T-helper 1 cell treated with Interleukin-12 subunit alpha and Interleukin-12 subunit beta and Interleukin-4 antibody, amounts not matched to agents 30 ng/mL and 1 ng/mL, for 36 hours (primary cell): Measurements from ENCODE around the gene PCDHGB1. TPM values are rescaled to one million over a fixed set of nuclear protein-coding genes. Genes with fewer than 3 reads are reported as not detected.
"Not testable (repeated sequence)": the region's sequence is repeated elsewhere in the genome, so short reads cannot be mapped to it uniquely, and the experiment has no call there.

Experiments used
- intact Hi-C: fragments of 100-400 bp; cut with micrococcal nuclease; formaldehyde crosslinking; loops from one replicate; pipeline ENCODE4 v1.15.1; 2024
- total RNA-seq: library from RNA; stranded (reverse); gene quantifications from 2 replicates; pipeline ENCODE4 v1.2.3, GENCODE V29; 2022

PCDHGB1 gene
- total RNA-seq, 1 donor from 2014 or later: 0.15 TPM

- intact Hi-C loops: loop anchor here (5.0 kb wide), 2 partner anchors 168 to 213 kb away; no protein-coding TSS in a partner anchor
Observed at GRCh38 chr5:141343953-141344463, 5.9 kb upstream of the PCDHGB1 start.

- intact Hi-C loops: no loop called here
Observed at GRCh38 chr5:141345327-141345726, 4.6 kb upstream of the PCDHGB1 start.

DNA sequence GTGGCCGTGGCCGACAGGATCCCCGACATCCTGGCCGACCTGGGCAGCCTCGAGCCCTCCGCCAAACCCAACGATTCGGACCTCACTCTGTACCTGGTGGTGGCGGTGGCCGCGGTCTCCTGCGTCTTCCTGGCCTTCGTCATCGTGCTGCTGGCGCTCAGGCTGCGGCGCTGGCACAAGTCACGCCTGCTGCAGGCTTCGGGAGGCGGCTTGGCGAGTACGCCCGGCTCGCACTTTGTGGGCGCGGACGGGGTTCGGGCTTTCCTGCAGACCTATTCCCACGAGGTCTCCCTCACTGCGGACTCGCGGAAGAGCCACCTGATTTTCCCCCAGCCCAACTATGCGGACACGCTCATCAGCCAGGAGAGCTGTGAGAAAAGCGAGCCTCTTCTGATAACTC, 3.9 kb upstream of the PCDHGB1 start:
- intact Hi-C loops: not testable (repeated sequence)

- intact Hi-C loops: no loop called here
Observed at GRCh38 chr5:141351591-141351990, 1.7 kb downstream of the PCDHGB1 start.

DNA sequence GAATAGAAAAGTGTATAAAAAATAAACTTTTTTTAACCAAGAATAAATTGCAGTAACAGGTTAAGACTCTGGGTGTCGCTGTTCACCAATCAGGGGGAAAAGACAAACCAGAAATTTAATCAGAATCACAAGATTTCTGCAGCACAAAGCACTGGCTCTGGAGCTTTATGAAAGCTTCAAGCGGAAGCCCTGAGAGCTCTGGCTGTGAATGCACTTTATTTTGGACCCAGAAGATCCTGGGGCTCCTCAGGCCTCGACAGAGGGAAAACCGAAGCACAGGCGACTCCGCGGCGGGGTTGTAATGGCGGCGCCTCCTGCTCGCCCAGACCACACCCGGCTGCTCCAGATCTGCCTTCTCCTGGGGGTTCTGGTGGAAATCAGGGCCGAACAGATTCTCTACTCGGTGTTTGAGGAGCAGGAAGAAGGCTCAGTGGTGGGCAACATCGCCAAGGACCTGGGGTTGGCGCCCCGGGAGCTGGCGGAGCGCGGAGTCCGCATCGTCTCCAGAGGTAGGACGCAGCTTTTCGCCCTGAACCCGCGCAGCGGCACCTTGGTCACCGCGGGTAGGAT, 5.1 kb downstream of the PCDHGB1 start, which contains the start of gene PCDHGA4:
Gene PCDHGA4, plus strand, starts transcription at position 122 of the 570 bp plus-strand sequence. Its CDS starts 87 bp downstream, at position 209.
- intact Hi-C loops: loop anchor here (1.0 to 5.0 kb wide), 2 partner anchors 35 to 67 kb away; partner anchors contain the start of genes PCDHGA11 and TAF7

DNA sequence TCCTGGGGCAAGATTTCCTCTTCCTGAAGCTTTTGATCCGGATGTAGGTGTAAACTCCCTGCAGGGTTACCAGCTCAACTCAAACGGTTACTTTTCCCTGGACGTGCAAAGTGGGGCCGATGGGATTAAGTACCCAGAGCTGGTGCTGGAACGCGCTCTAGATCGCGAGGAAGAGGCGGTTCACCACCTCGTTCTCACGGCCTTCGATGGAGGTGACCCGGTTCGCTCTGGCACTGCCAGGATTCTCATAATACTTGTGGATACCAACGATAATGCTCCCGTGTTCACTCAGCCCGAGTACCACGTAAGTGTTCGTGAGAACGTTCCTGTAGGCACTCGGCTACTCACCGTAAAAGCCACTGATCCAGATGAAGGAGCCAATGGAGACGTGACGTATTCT, 5.7 kb downstream of the PCDHGB1 start:
- intact Hi-C loops: loop anchor here (5.0 kb wide), 1 partner anchor 67 kb away; the partner anchor contains the start of gene PCDHGA11

DNA sequence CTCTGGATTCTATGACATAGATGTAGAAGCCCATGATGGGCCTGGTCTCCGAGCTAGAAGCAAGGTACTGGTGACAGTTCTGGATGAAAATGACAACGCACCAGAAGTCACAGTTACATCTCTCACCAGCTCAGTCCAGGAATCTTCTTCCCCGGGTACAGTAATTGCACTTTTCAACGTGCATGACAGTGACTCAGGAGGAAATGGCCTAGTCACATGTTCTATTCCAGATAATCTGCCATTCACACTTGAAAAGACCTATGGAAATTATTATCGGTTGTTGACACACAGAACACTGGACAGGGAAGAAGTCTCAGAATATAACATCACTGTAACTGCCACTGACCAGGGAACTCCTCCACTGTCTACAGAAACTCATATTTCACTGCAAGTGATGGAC, 6.2 kb downstream of the PCDHGB1 start:
- intact Hi-C loops: loop anchor here (5.0 kb wide), 1 partner anchor 66 kb away; the partner anchor contains the start of gene PCDHGA11

DNA sequence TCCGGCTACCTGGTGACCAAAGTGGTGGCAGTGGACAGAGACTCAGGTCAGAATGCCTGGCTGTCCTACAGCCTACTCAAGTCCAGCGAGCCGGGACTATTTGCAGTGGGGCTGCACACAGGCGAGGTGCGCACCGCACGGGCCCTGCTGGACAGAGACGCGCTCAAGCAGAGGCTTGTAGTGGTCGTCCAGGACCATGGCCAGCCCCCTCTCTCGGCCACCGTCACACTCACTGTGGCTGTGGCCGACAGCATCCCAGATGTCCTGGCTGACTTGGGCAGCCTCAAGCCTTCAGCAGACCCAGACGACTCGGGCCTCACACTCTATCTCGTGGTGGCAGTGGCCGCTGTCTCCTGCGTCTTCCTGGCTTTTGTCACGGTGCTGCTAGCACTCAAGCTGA, 7.1 kb downstream of the PCDHGB1 start:
- intact Hi-C loops: loop anchor here (5.0 kb wide), 1 partner anchor 65 kb away; the partner anchor contains the start of gene PCDHGA11

DNA sequence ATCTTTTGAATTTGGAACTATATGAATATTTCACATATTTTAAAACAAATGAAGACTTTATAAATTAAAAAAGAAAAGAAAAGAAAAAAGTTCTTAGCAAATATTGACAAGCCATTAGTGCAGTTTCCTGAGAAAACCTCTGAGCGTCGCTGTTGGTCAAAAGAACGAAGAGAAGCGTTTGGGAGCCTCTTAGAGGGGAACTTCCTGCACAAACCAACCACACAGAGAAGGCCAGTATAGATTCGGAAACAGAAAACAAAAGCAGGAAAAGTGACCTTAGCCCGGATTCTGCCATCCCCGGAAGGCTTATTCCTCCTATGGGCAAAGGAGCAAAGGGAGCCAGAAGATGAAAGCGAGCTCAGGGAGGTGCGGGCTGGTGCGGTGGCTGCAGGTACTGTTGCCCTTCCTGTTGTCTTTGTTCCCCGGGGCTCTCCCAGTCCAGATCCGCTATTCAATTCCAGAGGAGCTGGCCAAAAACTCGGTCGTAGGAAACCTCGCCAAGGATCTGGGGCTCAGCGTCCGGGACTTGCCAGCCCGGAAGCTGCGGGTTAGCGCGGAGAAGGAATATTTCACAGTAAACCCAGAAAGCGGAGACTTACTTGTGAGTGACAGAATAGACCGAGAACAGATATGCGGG, 10.0 kb downstream of the PCDHGB1 start, which contains the start of gene PCDHGB2:
Gene PCDHGB2, plus strand, starts transcription at position 205 of the 637 bp plus-strand sequence. Its CDS starts 142 bp downstream, at position 347.
- intact Hi-C loops: loop anchor here (1.0 to 10.0 kb wide), 11 partner anchors 37 to 535 kb away; partner anchors contain the start of genes PCDHA11, PCDHA5, PCDHA6 and PCDHB10

- intact Hi-C loops: loop anchor here (5.0 to 10.0 kb wide), 6 partner anchors 37 to 536 kb away; partner anchors contain the start of genes PCDHA11, PCDHA5, PCDHA6 and PCDHB10
Observed at GRCh38 chr5:141360685-141361084, 10.8 kb downstream of the PCDHGB1 start.

- intact Hi-C loops: loop anchor here (5.0 to 10.0 kb wide), 6 partner anchors 35 to 538 kb away; partner anchors contain the start of genes PCDHA11, PCDHA5, PCDHA6 and PCDHB10
Observed at GRCh38 chr5:141362719-141363118, 12.8 kb downstream of the PCDHGB1 start.

DNA sequence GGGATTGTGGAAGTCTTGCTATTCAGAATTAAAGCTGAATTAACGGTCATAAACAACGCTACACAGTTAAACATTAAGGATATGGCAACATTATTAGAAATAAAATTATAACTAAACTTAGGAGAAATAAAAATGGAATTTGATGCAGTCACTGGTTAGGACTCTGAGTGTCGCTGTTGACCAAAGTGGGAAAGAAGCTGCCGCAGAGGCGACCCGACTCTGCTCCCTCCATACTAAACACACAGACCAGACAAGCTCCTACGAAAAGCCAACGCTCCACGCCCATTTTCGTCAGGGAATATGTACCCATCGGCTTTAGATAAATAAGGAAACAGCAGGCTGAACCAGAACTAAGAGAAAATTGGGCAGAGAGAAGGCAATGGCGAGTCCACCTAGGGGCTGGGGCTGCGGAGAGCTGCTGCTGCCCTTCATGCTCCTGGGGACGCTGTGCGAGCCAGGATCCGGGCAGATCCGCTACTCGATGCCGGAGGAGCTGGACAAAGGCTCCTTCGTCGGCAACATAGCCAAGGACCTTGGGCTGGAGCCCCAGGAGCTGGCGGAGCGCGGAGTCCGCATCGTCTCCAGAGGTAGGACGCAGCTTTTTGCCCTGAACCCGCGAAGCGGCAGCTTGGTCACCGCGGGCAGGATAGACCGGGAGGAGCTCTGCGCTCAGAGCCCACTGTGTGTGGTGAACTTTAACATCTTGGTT, 14.2 kb downstream of the PCDHGB1 start, which contains the start of gene PCDHGA5:
Gene PCDHGA5, plus strand, starts transcription at position 211 of the 709 bp plus-strand sequence. Its CDS starts 169 bp downstream, at position 380.
- intact Hi-C loops: loop anchor here (5.0 to 10.0 kb wide), 6 partner anchors 33 to 539 kb away; partner anchors contain the start of genes PCDHA11, PCDHA5, PCDHA6 and PCDHB10

DNA sequence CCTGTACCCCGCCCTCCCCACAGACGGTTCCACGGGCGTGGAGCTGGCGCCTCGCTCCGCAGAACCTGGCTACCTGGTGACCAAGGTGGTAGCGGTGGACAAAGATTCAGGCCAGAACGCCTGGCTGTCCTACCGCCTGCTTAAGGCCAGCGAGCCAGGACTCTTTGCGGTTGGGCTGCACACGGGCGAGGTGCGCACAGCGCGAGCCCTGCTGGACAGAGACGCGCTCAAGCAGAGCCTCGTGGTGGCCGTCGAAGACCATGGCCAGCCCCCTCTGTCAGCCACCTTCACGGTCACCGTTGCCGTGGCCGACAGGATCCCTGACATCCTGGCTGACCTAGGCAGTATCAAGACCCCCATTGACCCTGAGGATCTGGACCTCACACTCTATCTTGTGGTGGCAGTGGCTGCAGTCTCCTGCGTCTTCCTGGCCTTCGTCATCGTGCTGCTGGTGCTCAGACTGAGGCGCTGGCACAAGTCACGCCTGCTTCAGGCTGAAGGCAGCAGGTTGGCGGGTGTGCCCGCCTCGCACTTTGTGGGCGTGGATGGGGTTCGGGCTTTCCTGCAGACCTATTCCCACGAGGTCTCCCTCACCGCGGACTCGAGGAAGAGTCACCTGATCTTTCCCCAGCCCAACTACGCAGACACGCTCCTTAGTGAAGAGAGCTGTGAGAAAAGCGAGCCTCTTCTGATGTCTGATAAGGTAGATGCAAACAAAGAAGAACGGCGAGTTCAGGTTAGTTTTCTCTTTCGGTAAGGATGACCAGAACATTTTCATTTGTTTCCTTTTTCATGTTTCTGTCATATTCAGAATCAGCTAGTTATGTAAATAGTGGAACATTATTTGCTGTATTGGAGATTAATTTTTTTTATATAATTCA, 16.4 kb downstream of the PCDHGB1 start:
- intact Hi-C loops: loop anchor here (10.0 kb wide), 4 partner anchors 131 to 541 kb away; partner anchors contain the start of genes PCDHA11, PCDHA5, PCDHA6 and PCDHB10

DNA sequence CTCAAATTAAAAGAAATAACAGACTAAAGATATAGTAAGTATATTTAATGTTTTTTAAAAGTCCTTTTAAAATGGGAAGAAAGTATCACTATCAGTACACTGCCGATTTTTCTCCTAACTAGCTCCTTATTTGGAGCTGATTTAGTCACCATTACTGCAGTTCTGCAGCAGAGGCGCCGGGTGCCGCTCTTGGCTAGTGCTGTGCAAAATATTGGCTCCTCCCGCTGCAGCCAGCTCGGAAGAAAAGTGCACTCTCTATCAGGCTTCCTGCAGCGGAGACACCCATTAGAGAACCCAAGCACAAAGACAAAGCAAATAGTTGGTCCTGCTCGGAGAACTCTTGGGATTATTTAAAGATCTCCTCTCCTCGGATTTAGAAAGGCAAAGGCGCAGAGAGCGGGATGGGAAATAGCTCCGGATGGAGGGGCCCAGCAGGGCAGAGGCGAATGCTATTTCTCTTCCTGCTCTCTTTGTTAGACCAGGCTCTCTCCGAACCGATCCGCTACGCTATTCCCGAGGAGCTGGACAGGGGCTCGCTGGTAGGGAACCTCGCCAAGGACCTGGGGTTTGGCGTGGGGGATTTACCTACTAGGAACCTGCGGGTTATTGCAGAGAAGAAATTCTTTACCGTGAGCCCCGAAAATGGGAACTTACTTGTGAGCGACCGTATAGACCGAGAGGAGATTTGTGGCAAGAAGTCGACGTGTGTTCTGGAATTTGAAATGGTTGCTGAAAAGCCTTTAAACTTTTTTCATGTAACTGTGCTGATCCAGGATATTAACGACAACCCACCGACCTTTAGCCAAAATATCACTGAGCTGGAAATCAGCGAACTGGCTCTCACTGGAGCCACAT, 20.3 kb downstream of the PCDHGB1 start, which contains the start of gene PCDHGB3:
Gene PCDHGB3, plus strand, starts transcription at position 249 of the 855 bp plus-strand sequence. Its CDS starts 153 bp downstream, at position 402.
- intact Hi-C loops: loop anchor here (5.0 to 10.0 kb wide), 5 partner anchors 43 to 545 kb away; partner anchors contain the start of genes PCDHA11, PCDHA5, PCDHA6 and PCDHB10

DNA sequence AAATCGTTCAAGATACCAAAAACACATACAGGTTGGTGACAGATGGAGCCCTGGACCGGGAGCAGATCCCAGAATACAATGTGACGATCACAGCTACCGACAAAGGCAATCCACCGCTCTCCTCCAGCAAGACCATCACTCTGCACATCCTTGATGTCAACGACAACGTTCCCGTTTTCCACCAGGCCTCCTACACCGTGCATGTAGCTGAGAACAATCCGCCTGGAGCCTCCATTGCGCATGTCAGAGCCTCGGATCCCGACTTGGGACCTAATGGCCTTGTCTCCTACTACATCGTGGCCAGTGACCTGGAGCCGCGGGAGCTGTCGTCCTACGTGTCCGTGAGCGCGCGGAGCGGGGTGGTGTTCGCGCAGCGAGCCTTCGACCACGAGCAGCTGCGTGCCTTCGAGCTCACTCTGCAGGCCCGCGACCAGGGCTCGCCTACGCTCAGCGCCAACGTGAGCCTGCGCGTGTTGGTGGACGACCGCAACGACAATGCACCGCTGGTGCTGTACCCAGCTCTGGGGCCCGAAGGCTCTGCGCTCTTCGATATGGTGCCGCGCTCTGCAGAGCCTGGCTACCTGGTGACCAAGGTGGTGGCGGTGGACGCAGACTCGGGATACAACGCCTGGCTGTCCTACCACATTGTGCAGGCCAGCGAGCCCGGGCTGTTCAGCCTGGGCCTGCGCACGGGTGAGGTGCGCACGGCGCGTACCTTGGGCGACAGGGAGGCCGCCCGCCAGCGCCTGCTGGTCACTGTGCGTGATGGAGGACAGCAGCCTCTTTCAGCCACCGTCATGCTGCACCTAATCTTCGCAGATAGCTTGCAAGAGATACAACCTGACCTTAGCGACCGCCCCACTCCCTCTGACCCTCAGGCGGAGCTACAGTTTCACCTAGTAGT, 21.9 kb downstream of the PCDHGB1 start:
- intact Hi-C loops: loop anchor here (5.0 kb wide), 1 partner anchor 45 kb away; no protein-coding TSS in a partner anchor

DNA sequence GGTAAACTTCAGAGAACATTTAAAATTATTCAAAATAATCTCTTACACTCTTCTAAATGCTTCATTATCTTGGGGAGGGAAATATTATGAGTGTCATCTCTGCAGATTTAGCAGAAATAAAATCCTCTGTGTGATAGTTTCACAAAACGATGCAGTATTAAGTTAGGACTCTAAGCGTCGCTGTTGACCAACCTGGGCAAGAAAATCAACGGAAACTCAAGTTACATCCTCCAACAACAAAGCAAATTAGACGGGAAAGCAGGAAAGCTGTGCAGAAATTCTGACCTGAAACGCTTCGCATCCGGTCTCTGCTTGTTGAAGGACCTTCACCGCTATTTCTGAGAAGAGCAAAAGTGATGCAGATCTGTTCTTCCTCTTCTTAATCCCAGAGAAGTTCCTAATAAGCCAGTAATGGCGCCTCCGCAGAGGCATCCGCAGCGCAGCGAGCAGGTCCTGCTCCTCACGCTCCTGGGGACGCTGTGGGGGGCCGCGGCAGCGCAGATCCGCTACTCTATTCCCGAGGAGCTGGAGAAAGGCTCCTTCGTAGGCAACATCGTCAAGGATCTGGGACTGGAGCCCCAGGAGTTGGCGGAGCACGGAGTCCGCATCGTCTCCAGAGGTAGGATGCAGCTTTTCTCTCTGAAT, 23.9 kb downstream of the PCDHGB1 start, which contains the start of gene PCDHGA6:
Gene PCDHGA6, plus strand, starts transcription at position 219 of the 645 bp plus-strand sequence. Its CDS starts 193 bp downstream, at position 412.
- intact Hi-C loops: loop anchor here (5.0 kb wide), 1 partner anchor 46 kb away; no protein-coding TSS in a partner anchor

DNA sequence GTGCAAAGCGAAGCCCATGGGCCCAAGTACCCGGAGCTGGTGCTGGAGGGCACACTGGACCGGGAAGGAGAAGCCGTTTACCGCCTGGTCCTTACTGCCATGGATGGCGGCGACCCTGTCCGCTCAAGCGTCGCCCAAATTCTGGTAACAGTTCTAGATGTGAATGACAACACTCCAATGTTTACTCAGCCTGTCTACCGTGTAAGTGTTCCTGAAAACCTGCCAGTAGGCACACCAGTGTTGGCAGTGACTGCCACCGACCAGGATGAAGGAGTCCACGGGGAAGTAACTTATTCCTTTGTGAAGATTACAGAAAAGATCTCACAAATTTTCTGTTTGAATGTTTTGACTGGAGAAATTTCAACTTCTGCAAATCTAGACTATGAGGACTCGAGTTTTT, 24.7 kb downstream of the PCDHGB1 start:
- intact Hi-C loops: loop anchor here (5.0 kb wide), 1 partner anchor 47 kb away; no protein-coding TSS in a partner anchor
